Activated T-cell treated with anti-CD3 and anti-CD28 coated beads, Interleukin-2, amount 50 U/mL, for 72 hours (primary cell): Measurements from ENCODE around the gene EFTUD2. TPM values are rescaled to one million over a fixed set of nuclear protein-coding genes. Genes with fewer than 3 reads are reported as not detected.
A peak's percentile ranks its signal among the peaks of the same experiment; 100 is the strongest.

Experiments used
- ATAC-seq, 2 donors: fragments of 150-1000 bp; cut with Tn5 transposase; replicated peaks in 1 of 2; 2 replicates each; pipeline ENCODE4 v1.10.0; 2021; ENCODE audit warnings: moderate library complexity in 2 of 2, mild to moderate bottlenecking in 1 of 2
- DNase-seq, 2 donors: peaks; one replicate each; pipeline ENCODE4 v3.0.0; 2021 to 2022; ENCODE audit warnings: mixed read lengths in 1 of 2
- H3K27ac Mint-ChIP-seq: one replicate; pipeline ENCODE4 v1.8.0; 2022; ENCODE audit warnings: mild to moderate bottlenecking, moderate library complexity, mixed read lengths
- H3K27me3 Mint-ChIP-seq: one replicate; pipeline ENCODE4 v1.8.0; 2022; ENCODE audit warnings: low read depth, mixed read lengths
- H3K36me3 Mint-ChIP-seq, 2 donors: one replicate each; pipeline ENCODE4 v1.8.0; 2022; ENCODE audit warnings: mixed read lengths in 2 of 2, mild to moderate bottlenecking in 1 of 2; ENCODE audit not compliant: insufficient read depth in 2 of 2
- H3K4me1 Mint-ChIP-seq: one replicate; pipeline ENCODE4 v1.8.0; 2022; ENCODE audit warnings: low read depth, mixed read lengths
- H3K4me3 Mint-ChIP-seq, 2 donors: one replicate each; pipeline ENCODE4 v1.8.0; 2022; ENCODE audit warnings: mild to moderate bottlenecking in 2 of 2, mixed read lengths in 2 of 2, moderate library complexity in 2 of 2
- H3K9me3 Mint-ChIP-seq, 2 donors: one replicate each; pipeline ENCODE4 v1.8.0; 2022; ENCODE audit warnings: mixed read lengths in 2 of 2
- total RNA-seq, 2 donors: library from RNA; stranded (reverse); gene quantifications; one replicate each; pipeline ENCODE4 v1.2.3, GENCODE V29; 2022

Gene EFTUD2
- total RNA-seq, 2 donors from 2014 or later, result 123 to 132 TPM

DNA sequence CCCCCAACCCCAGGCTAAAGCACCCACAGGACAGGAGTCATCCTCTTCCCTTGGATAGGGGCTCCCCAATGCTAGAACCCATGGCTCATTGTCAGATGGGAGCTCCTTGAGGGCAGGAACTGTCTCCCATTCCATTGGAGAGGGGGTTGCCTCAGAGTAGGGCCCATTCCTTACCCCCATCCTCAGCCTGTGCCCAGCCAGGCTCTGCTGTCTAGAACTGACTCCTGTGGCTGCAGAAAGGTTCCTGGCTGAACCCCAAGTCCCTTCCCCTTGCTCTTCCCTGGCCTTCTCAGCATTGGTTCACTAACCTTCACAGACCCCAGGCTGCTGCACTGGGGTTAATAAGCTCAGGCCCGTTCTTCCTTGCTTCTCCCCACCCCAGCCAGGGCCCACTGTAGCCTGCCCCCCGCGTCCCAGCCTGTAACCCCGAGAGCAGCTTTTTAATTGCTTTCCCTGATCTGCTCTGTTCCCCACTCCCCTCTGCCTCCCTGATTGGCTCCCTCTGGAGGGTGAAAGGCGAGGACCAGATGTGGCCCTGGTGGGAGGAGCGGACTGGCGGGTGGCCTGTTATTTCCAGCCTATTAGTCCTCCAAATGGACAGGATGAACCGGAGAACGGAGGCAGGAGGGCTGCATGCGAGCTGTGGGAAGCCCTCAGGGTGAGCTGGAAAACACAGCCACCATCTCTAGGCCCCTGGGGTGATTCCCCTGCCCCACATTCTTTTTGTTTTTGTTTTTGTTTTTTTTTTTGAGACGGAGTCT is 22.1 kb upstream of the EFTUD2 start:
- Mint-ChIP-seq H3K36me3 (peaks cover 0 to 2% of the 10 kb centered on the region in 2 donors), H3K27ac (no peak overlapping the region), H3K4me1 (peaks cover 11% of the 10 kb centered on the region), H3K4me3 (no peak overlapping the region), H3K9me3 (no peaks in the 10 kb centered on the region), H3K27me3 (peaks cover 16% of the 10 kb centered on the region)
- DNase-seq (no peak), ATAC-seq (no peak)

DNA sequence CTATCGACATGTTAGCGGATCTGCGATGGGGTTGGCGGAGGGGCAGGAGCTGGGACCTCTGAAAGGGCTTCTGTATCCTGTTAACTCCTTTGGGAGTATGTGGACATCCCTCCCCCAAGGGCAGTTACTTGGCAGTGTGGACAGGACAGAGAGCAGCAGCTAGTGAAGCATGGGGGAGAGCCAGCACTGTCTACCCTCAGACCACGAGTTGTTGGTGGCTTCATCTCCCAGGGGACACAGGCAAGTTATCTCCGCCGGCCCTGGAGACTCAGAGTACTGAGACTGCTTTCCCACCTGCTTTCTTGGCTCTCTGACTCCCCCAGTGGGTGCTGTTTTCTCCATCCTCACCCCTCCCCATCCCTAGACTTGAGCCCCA is 21.3 kb upstream of the EFTUD2 start:
- Mint-ChIP-seq H3K36me3 (peaks cover 0 to under 1% of the 10 kb centered on the region in 2 donors), H3K4me1 (peaks cover 11% of the 10 kb centered on the region), H3K27ac (no peak overlapping the region), H3K4me3 (no peak overlapping the region), H3K27me3 (peaks cover 16% of the 10 kb centered on the region), H3K9me3 (no peaks in the 10 kb centered on the region)
- DNase-seq (no peak), ATAC-seq (peak; percentile 2)

DNA sequence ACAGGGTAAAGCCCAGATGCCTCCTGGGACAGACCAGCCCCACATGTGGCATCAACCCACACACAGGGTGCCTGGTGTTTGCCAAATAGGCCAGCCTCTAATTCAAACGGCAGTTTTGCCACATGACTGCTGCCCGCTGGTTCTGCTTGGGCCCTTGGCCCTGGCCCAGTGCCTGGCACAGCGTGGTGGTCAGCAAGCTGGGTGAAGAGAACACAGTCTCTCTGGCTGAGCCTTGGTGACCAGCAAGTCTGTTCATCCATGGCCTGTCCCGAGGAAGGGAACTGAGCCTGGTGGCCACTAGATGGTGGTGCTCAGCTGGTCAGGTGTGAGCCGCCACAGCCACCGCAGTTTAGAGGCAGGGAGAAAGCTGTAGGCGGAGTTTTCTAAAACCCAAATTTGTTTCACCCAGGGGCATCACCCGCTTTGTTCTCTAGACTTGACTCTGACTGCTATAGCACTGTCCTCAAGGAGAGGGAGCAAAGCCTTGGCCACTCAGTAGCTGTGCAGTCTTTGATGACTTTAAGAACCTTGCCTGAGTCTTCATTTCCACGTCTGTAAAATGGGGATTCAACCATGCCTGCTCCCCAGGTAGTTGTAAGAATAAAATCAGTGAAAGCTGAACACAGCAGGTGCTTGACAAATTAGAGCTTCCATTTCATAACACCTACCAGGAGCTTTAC is 20.8 kb upstream of the EFTUD2 start:
- DNase-seq, result peak; percentile 76 to 79
- H3K9me3 Mint-ChIP-seq, result no peaks in the 10 kb centered on the region
- ATAC-seq, result peak; percentile 91 to 95
- H3K27ac Mint-ChIP-seq, result no peak overlapping the region
- peaks cover 16% of the 10 kb centered on the region for H3K27me3 Mint-ChIP-seq
- peaks cover 11% of the 10 kb centered on the region for H3K4me1 Mint-ChIP-seq
- H3K4me3 Mint-ChIP-seq, result no peak overlapping the region
- no peaks in the 10 kb centered on the region for H3K36me3 Mint-ChIP-seq

DNA sequence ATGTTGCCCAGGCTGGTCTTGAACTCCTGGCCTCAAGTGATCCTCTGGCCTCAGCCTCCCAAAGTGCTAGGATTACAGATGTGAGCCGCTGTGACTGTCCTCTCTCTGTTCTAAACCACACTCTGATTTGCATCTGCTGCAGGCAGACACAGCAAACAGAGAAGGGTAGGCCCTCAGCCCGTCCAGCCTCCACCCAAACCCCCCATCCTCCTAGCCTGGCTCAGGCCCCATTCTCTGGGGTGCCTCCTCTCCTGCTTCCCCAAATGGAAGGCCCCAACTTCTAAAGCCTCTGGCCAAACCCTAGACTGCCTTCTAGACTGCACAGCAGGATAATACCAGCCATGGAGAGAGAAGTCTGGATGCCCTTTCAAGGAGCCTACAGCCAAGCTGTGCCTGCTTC is 20.2 kb upstream of the EFTUD2 start:
- DNase-seq (no peak), ATAC-seq (no peak)
- H3K9me3 Mint-ChIP-seq, result no peaks in the 10 kb centered on the region
- H3K27me3 Mint-ChIP-seq, result peaks cover 20% of the 10 kb centered on the region
- H3K4me1 Mint-ChIP-seq, result peaks cover 11% of the 10 kb centered on the region
- no peak overlapping the region for H3K4me3 Mint-ChIP-seq
- H3K27ac Mint-ChIP-seq, result no peak overlapping the region
- H3K36me3 Mint-ChIP-seq, result no peaks in the 10 kb centered on the region

DNA sequence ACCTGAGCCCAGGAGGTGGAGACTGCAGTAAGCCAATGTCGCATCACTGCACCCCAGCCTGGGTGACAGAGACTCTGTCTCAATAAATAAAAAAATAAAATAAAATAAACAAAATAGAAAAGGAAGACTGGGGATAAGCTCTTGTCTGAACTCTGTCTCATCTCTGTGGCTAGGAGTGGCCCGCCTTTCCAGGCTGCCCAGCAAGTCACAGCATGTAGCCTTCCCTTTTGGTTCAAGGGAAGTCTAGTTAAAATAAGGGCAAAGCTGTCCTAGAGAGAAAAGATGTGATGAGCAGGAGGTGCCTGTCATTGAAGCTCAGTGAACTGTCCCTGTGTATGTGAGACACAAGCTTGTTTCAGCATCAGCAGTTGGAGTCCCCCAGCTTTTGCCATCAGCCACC is 18.8 kb upstream of the EFTUD2 start:
- DNase-seq (no peak), ATAC-seq (no peak)
- H3K36me3 Mint-ChIP-seq, result no peaks in the 10 kb centered on the region
- H3K4me3 Mint-ChIP-seq, result no peak overlapping the region
- no peaks in the 10 kb centered on the region for H3K9me3 Mint-ChIP-seq
- peaks cover 32% of the 10 kb centered on the region for H3K27me3 Mint-ChIP-seq
- peaks cover 11% of the 10 kb centered on the region for H3K4me1 Mint-ChIP-seq
- H3K27ac Mint-ChIP-seq, result no peak overlapping the region

DNA sequence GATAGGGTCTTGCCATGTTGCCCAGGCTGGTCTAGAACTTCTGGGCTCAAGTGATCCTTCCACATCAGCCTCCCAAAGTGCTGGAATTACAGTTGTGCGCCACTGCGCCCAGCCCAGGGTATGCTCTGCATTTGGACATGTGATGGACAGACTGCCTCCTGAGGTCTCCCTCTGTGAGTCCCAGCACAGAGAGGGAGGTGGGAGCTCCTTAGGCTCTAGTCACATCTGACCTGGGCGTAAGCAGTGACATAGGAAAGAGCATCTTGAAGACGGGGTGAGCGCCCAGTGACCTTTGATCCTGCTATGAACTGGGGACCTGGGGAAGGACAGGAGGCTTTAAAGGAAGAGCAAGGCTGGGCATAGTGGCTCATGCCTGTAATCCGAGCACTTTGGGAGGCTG is 18.2 kb upstream of the EFTUD2 start:
- Mint-ChIP-seq H3K9me3 (no peaks in the 10 kb centered on the region), H3K27me3 (peaks cover 36% of the 10 kb centered on the region), H3K4me1 (peaks cover 11% of the 10 kb centered on the region), H3K27ac (no peak overlapping the region), H3K36me3 (no peaks in the 10 kb centered on the region), H3K4me3 (no peak overlapping the region)
- DNase-seq (no peak), ATAC-seq (no peak)

DNA sequence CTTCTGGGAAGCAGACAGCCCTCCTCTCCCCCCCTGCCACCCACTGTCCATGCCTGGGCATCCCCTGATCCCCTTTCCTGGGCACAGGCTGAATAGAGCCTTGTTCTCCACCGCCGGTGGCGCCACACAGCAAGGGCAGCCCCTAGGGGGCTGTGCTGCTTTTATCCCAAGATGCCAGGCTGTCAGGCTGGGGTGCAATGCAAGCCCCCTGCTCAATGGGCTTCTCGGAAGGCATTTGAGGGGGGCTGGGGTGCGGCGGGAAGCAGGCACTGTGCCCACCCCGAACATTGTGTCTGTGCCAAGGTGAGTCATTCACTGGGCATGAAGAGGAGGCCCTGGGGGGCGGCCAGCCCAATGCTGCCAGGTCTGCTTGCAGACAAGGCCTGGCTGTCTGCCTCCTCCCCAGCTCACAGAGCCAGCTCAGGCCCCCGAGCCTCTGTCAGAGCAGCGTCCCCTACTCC is 17.6 kb upstream of the EFTUD2 start:
- ATAC-seq (no peak), DNase-seq (no peak)
- no peak overlapping the region for H3K4me3 Mint-ChIP-seq
- H3K36me3 Mint-ChIP-seq, result no peaks in the 10 kb centered on the region
- peaks cover 40% of the 10 kb centered on the region for H3K27me3 Mint-ChIP-seq
- no peak overlapping the region for H3K27ac Mint-ChIP-seq
- no peaks in the 10 kb centered on the region for H3K9me3 Mint-ChIP-seq
- peaks cover 11% of the 10 kb centered on the region for H3K4me1 Mint-ChIP-seq

DNA sequence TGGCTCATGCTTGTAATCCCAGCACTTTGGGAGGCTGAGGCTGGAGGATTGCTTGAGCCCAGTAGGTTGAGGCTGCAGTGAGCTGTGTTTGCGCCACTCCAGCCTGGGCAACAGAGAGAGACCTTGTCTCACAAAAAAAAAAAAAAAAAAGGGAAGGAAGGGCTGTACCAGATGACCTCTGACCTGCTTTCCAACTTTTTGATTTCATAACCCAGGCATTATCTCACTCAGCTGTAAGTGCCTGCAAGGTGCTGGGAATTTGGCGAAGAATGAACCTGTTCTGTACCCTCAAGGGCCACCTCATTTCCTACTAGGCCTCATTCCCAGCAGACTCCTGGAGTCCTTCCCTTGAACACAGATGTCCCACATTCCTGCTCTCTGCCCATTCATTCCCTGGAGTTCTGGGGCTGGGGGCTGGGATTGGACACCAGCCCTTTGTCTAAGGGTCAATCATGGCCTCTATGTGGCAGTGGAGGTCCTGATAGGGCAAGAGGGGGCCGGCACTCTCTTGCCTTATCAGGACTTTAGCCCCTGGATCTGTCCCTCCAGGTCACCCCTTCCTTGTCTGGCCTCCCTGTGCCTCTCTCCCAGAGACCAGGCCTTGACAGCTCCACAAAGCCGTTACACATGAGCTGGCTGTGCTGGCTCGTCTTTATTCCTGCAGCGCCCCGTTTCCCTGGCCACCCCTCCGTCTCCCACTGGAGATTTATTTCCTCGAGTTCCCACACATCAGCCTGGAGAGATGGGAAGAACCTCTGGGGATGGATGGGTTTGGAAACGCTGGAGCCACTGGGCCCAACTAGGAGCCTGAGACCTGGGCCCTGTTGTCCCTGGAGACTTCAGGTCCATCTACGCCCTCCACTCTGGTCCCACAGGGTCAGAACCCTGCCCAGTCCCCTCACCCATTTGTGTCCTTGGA is 16.9 kb upstream of the EFTUD2 start:
- ATAC-seq (no peak), DNase-seq (no peak)
- H3K36me3 Mint-ChIP-seq, result no peaks in the 10 kb centered on the region
- H3K27ac Mint-ChIP-seq, result no peak overlapping the region
- H3K4me1 Mint-ChIP-seq, result peaks cover 11% of the 10 kb centered on the region
- no peak overlapping the region for H3K4me3 Mint-ChIP-seq
- H3K27me3 Mint-ChIP-seq, result peaks cover 34% of the 10 kb centered on the region
- H3K9me3 Mint-ChIP-seq, result no peaks in the 10 kb centered on the region

DNA sequence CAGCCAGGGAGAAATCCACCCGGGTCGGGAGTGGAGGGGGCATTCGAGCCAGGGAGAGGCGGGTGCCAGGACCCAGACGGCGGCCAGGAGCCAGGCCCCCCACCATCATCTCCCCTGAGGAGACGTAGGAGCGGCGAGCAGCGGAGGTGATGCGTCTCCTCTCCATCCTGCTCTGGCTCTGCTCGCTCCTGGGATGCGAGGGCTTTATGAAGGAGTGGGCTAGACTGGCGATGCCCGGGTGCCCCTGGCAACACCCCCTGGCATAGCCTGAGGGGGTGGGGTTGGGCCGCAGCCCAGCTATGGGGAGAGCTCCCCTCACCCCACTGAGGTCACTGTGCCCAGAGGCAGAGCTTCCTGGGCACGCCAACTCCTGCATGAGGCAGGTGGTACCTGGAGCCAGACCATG is 16.1 kb upstream of the EFTUD2 start, which contains the start of gene GFAP:
Gene GFAP, minus strand, starts transcription at position 180 of the 406 bp plus-strand sequence. Its CDS starts 14 bp downstream, at position 166.
- H3K27me3 Mint-ChIP-seq, result peaks cover 26% of the 10 kb centered on the region
- ATAC-seq (no peak), DNase-seq (no peak)
- H3K27ac Mint-ChIP-seq, result no peak within 1 kb of the TSS
- peaks cover 6% of the 10 kb centered on the region for H3K4me1 Mint-ChIP-seq
- no peaks in the 10 kb centered on the region for H3K36me3 Mint-ChIP-seq
- no peak within 1 kb of the TSS for H3K4me3 Mint-ChIP-seq
- no peaks in the 10 kb centered on the region for H3K9me3 Mint-ChIP-seq

DNA sequence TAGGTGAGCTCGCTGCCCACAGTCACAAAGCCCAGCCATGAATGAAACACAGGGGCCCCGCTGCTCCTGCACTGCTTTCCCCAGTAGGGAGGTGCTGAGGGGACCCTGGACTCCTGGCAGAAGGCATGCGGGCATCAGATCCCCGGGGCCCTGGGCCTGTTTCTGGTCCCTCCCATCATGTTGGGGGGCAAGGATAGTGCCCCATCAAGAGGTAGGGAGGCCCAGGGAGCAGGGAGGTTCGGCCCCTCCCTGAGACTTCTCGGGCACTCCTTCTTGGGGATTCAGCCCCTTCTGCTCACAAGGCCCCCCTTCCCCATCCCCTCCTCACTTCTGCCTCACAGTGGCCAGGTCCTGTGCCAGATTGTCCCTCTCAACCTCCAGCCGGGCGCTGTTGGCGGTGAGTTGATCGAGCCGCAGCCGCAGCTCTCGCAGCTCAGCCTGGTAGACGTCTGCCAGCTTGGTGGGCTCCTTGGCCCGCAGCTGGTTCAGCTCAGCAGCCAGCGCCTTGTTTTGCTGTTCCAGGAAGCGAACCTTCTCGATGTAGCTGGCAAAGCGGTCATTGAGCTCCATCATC is 15.5 kb upstream of the EFTUD2 start:
- DNase-seq, result no peak
- Mint-ChIP-seq H3K4me1 (peaks cover 1% of the 10 kb centered on the region), H3K27me3 (peaks cover 24% of the 10 kb centered on the region), H3K4me3 (no peak overlapping the region), H3K9me3 (no peaks in the 10 kb centered on the region), H3K36me3 (no peaks in the 10 kb centered on the region), H3K27ac (no peak overlapping the region)
- no peak for ATAC-seq

DNA sequence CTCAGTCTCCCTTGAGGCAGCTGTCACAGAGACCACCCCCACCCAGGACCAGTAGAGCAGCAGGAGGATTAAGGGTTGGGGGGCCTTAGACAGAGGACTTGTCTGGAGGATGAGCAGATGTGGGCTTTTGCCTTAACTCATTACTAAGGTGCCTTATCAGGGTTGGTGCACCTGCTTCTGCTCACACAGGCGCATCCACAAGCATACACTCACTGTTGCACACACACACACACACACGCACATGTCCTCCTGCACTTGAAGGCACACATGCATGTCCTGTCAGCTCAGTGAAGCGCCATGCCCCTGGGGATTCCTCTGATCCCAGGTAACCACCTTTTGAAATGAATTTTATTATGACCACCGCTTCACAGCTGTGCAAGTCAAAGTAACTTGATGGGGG is 14.9 kb upstream of the EFTUD2 start:
- no peak overlapping the region for H3K27ac Mint-ChIP-seq
- no peak for DNase-seq
- no peaks in the 10 kb centered on the region for H3K4me1 Mint-ChIP-seq
- H3K4me3 Mint-ChIP-seq, result no peak overlapping the region
- peaks cover 24% of the 10 kb centered on the region for H3K27me3 Mint-ChIP-seq
- H3K9me3 Mint-ChIP-seq, result no peaks in the 10 kb centered on the region
- H3K36me3 Mint-ChIP-seq, result no peaks in the 10 kb centered on the region
- ATAC-seq, result no peak

DNA sequence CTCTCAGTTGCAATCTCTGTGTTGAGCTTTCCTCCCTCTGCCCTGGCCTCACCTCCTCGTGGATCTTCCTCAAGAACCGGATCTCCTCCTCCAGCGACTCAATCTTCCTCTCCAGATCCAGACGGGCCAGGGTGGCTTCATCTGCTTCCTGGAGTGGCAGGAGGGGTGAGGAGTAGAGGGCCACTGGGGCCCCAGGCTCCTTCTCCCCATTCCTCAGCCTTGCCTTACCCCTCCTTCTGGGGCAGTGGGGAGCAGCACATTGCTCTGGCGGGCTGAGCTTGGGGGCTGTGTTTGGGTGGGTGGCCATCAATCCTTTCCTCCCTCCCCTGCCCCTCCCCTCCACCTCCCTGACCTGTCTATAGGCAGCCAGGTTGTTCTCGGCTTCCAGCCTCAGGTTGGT is 14.4 kb upstream of the EFTUD2 start:
- H3K27me3 Mint-ChIP-seq, result peaks cover 24% of the 10 kb centered on the region
- ATAC-seq (no peak), DNase-seq (no peak)
- H3K4me3 Mint-ChIP-seq, result no peak overlapping the region
- H3K4me1 Mint-ChIP-seq, result no peaks in the 10 kb centered on the region
- no peaks in the 10 kb centered on the region for H3K36me3 Mint-ChIP-seq
- no peak overlapping the region for H3K27ac Mint-ChIP-seq
- no peaks in the 10 kb centered on the region for H3K9me3 Mint-ChIP-seq
